Skeletal muscle satellite cell (primary cell): ENCODE measurements around the gene CNPY1.
"Not testable (repeated sequence)": the region's sequence is repeated elsewhere in the genome, so short reads cannot be mapped to it uniquely, and the experiment has no call there.

Source experiments
- H3K27me3 ChIP-seq: 2 replicates; pipeline ENCODE4 v1.7.0; 2013; ENCODE audit warnings: low read length; ENCODE audit not compliant: control insufficient read depth, insufficient read depth
- H3K36me3 ChIP-seq: 2 replicates; pipeline ENCODE4 v1.7.0; 2013; ENCODE audit warnings: mild to moderate bottlenecking, control low read depth, low read length; ENCODE audit not compliant: insufficient read depth
- H3K4me1 ChIP-seq: 2 replicates; pipeline ENCODE4 v1.7.0; 2013; ENCODE audit warnings: low read length; ENCODE audit not compliant: control insufficient read depth, insufficient read depth
- H3K4me2 ChIP-seq: 2 replicates; pipeline ENCODE4 v1.7.0; 2013; ENCODE audit warnings: mild to moderate bottlenecking, low read length
- H3K4me3 ChIP-seq: 2 replicates; pipeline ENCODE4 v1.7.0; 2013; ENCODE audit warnings: low read length
- H3K9ac ChIP-seq: 2 replicates; pipeline ENCODE4 v1.7.0; 2013; ENCODE audit warnings: mild to moderate bottlenecking, low read depth, low read length, moderate library complexity
- H3K9me3 ChIP-seq: replicated peaks from 2 replicates; pipeline ENCODE4 v1.7.0; 2013; ENCODE audit warnings: mild to moderate bottlenecking, control low read depth, low read length

Gene CNPY1

GRCh38 chr7:155526225-155526624 is 20.1 kb downstream of the CNPY1 start:
- H3K4me3 ChIP-seq, result no peak overlapping the region
- no peak overlapping the region for H3K9ac ChIP-seq
- H3K4me2 ChIP-seq, result no peak overlapping the region
- no peaks in the 10 kb centered on the region for H3K9me3 ChIP-seq
- H3K36me3 ChIP-seq, result no peaks in the 10 kb centered on the region
- H3K27me3 ChIP-seq, result peaks cover 9% of the 10 kb centered on the region
- no peaks in the 10 kb centered on the region for H3K4me1 ChIP-seq

- no peaks in the 10 kb centered on the region for H3K9me3 ChIP-seq
- no peaks in the 10 kb centered on the region for H3K4me1 ChIP-seq
- no peaks in the 10 kb centered on the region for H3K36me3 ChIP-seq
- no peaks in the 10 kb centered on the region for H3K27me3 ChIP-seq
- no peak overlapping the region for H3K4me2 ChIP-seq
- H3K9ac ChIP-seq, result no peak overlapping the region
- no peak overlapping the region for H3K4me3 ChIP-seq
Observed at GRCh38 chr7:155524018-155524556, 22.3 kb downstream of the CNPY1 start.

GRCh38 chr7:155523168-155523675 is 23.1 kb downstream of the CNPY1 start:
- Histone ChIP-seq H3K4me1 (no peaks in the 10 kb centered on the region), H3K9me3 (no peaks in the 10 kb centered on the region), H3K36me3 (no peaks in the 10 kb centered on the region), H3K9ac (no peak overlapping the region), H3K4me3 (no peak overlapping the region), H3K27me3 (no peaks in the 10 kb centered on the region), H3K4me2 (no peak overlapping the region)

- H3K4me3 ChIP-seq, result no peak overlapping the region
- no peaks in the 10 kb centered on the region for H3K27me3 ChIP-seq
- H3K9me3 ChIP-seq, result no peaks in the 10 kb centered on the region
- H3K36me3 ChIP-seq, result no peaks in the 10 kb centered on the region
- H3K9ac ChIP-seq, result no peak overlapping the region
- H3K4me2 ChIP-seq, result no peak overlapping the region
- no peaks in the 10 kb centered on the region for H3K4me1 ChIP-seq
Observed at GRCh38 chr7:155521743-155522398, 24.5 kb downstream of the CNPY1 start.

GRCh38 chr7:155521007-155521742 is 25.2 kb downstream of the CNPY1 start:
- H3K4me3 ChIP-seq, result no peak overlapping the region
- no peak overlapping the region for H3K4me2 ChIP-seq
- no peaks in the 10 kb centered on the region for H3K27me3 ChIP-seq
- H3K9me3 ChIP-seq, result no peaks in the 10 kb centered on the region
- no peaks in the 10 kb centered on the region for H3K4me1 ChIP-seq
- no peaks in the 10 kb centered on the region for H3K36me3 ChIP-seq
- H3K9ac ChIP-seq, result no peak overlapping the region

GRCh38 chr7:155520114-155520513 is 26.2 kb downstream of the CNPY1 start:
- Histone ChIP-seq H3K4me1 (no peaks in the 10 kb centered on the region), H3K9me3 (no peaks in the 10 kb centered on the region), H3K4me2 (no peak overlapping the region), H3K36me3 (no peaks in the 10 kb centered on the region), H3K4me3 (no peak overlapping the region), H3K9ac (no peak overlapping the region), H3K27me3 (no peaks in the 10 kb centered on the region)

- not testable (repeated sequence) for H3K4me2 ChIP-seq, H3K9ac ChIP-seq, H3K9me3 ChIP-seq, H3K4me3 ChIP-seq, H3K4me1 ChIP-seq, H3K36me3 ChIP-seq, H3K27me3 ChIP-seq
Observed at GRCh38 chr7:155519358-155519757, 27.0 kb downstream of the CNPY1 start.

- no peaks in the 10 kb centered on the region for H3K36me3 ChIP-seq
- H3K4me3 ChIP-seq, result no peak overlapping the region
- no peaks in the 10 kb centered on the region for H3K4me1 ChIP-seq
- no peak overlapping the region for H3K4me2 ChIP-seq
- no peaks in the 10 kb centered on the region for H3K9me3 ChIP-seq
- no peaks in the 10 kb centered on the region for H3K27me3 ChIP-seq
- no peak overlapping the region for H3K9ac ChIP-seq
Observed at GRCh38 chr7:155518633-155519032, 27.7 kb downstream of the CNPY1 start.

GRCh38 chr7:155517969-155518368 is 28.4 kb downstream of the CNPY1 start:
- Histone ChIP-seq H3K4me1 (no peaks in the 10 kb centered on the region), H3K4me3 (no peak overlapping the region), H3K9ac (no peak overlapping the region), H3K27me3 (no peaks in the 10 kb centered on the region), H3K36me3 (no peaks in the 10 kb centered on the region), H3K9me3 (no peaks in the 10 kb centered on the region), H3K4me2 (no peak overlapping the region)

- Histone ChIP-seq H3K27me3 (peaks cover 5% of the 10 kb centered on the region), H3K4me3 (no peak overlapping the region), H3K9me3 (no peaks in the 10 kb centered on the region), H3K9ac (no peak overlapping the region), H3K4me1 (no peaks in the 10 kb centered on the region), H3K4me2 (no peak overlapping the region), H3K36me3 (no peaks in the 10 kb centered on the region)
Observed at GRCh38 chr7:155517452-155517851, 28.9 kb downstream of the CNPY1 start.

GRCh38 chr7:155516466-155516865 is 29.9 kb downstream of the CNPY1 start:
- Histone ChIP-seq H3K27me3 (peaks cover 12% of the 10 kb centered on the region), H3K36me3 (no peaks in the 10 kb centered on the region), H3K4me1 (no peaks in the 10 kb centered on the region), H3K9me3 (no peaks in the 10 kb centered on the region), H3K4me3 (no peak overlapping the region), H3K9ac (no peak overlapping the region), H3K4me2 (no peak overlapping the region)
